Inferior parietal cortex (tissue), 1 donor: ENCODE measurements around the gene AKAP12.
"Not testable (repeated sequence)": the region's sequence is repeated elsewhere in the genome, so short reads cannot be mapped to it uniquely, and the experiment has no call there.

Source experiments
- DNase-seq: peaks from one replicate; pipeline ENCODE4 v3.0.0-alpha.2; 2016; ENCODE audit errors: extremely low spot score

Gene AKAP12

DNA sequence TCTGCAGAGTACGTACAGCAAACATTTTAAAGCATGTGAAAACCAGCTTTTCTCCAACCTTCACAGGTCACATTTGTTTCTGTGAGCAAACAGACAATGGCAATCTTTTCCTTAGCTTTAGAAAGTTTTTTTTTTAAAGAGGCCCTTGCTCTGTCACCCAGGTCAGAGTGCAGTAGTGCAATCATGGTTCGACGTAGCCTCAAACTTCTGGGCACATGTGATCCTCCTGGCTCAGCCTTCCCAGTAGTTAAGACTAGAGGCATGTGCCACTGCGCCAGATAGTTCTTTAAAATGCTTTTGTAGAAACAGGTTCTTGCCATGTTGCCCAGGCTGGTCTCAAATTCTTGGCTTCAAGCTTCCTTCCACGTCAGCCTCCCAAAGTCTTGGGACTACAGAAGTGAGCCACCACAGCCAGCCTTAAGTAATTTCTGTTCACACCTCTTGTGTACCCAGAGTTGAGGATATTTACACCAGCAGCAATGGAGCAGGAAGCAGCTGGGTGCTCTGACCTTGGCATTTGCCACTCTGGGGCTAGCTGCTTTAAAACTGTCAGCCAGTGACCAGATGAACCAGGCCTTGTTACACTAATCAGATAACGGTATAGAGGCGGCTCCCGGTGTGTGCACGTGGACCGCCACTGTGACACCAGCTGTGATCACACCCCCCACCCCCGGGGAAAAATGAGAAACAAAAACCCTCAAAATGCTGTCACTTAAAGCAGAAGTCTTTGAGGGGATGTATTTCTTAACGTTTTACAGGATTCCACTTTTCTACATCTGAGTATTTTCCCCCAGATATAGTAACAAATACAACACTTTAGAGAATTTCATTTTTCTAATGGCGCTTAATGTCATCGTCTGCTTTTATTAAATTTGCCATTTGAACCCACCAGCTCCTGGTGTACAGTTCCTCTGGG is 71.3 kb downstream of the AKAP12 start:
- no peak for DNase-seq

GRCh38 chr6:151313066-151313491 is 73.3 kb downstream of the AKAP12 start:
- DNase-seq, result no peak

GRCh38 chr6:151315661-151316060 is 75.9 kb downstream of the AKAP12 start:
- DNase-seq, result not testable (repeated sequence)

GRCh38 chr6:151317103-151317994 is 77.6 kb downstream of the AKAP12 start:
- DNase-seq, result no peak

- no peak for DNase-seq
Observed at GRCh38 chr6:151317995-151318365, 78.2 kb downstream of the AKAP12 start.

DNA sequence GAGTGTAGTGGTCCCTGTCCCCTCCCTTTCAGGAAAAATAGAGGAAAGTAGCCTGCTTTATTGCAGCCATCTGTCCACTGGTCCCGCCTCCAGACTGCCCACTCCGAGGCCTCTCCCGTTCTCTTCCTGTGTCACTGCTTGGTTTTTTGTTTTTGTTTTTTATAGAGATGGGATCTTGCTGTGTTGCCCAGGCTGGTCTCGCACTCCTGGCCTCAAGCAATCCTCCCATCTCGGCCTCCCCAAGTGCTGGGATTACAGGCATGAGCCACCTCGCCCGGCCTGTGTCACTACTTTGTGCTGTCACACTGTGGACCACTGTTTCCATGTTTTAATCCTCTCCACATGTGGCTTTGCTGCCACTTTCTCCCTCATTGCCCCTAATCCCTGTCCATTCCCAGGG is 80.4 kb downstream of the AKAP12 start:
- no peak for DNase-seq

DNA sequence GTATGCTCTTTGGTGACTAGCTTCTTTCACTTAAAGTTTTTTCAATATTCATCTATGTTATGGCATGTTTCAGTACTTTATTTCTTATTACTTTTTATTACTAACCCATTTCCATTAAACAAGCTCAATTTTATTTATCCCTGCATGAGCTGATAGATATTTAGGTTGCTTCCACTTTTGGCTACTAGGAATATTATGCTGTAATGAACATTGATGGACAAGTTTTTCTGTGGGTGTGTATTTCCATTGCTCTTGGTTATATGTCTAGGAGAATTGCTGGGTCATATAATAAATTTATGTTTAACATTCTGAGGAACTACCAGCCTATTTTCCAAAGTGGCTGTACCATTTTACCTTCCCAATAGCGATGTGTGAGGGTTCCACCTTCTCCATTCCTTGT is 81.7 kb downstream of the AKAP12 start:
- no peak for DNase-seq

GRCh38 chr6:151322570-151322969 is 82.8 kb downstream of the AKAP12 start:
- DNase-seq, result no peak

DNA sequence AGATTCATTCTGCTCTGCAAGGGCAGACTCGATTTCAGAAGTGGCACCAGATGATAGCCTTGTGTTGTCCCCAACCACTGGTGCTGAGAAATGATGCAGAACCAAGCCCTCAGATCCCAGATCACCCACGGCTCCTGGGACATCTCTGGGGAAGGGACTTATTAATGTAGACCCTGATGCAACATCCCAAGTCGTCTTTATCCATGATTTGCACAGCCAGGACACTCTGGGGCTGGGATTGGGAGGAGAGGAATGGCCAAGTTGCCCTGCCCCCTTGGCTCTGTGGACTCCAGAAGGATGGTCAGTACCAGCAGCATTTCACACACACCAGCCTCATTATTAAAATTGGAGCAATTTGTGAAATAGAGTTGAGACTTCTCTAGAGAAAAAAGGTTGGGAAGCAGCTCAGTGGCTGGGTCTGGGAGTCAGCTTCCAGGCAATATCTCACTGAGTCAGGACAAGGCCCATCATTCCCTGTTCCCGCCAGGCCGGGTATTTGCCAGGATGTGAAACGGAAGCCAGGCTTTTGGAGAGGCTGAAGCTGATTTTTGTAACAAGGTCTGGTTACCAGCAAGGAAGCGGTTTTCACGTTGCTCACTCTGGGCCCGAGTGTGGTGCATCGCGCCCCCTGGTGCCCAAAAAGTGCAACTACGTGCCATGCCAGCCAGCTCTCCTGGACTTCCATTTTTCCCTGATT is 84.2 kb downstream of the AKAP12 start:
- peak; percentile 86 for DNase-seq

GRCh38 chr6:151324488-151324825 is 84.7 kb downstream of the AKAP12 start:
- DNase-seq, result no peak

GRCh38 chr6:151325075-151326050 is 85.6 kb downstream of the AKAP12 start:
- DNase-seq, result no peak

- DNase-seq, result no peak
Observed at GRCh38 chr6:151326116-151326825, 86.5 kb downstream of the AKAP12 start.

- DNase-seq, result no peak
Observed at GRCh38 chr6:151327101-151327500, 87.3 kb downstream of the AKAP12 start.

- no peak for DNase-seq
Observed at GRCh38 chr6:151330130-151330696, 90.4 kb downstream of the AKAP12 start.

DNA sequence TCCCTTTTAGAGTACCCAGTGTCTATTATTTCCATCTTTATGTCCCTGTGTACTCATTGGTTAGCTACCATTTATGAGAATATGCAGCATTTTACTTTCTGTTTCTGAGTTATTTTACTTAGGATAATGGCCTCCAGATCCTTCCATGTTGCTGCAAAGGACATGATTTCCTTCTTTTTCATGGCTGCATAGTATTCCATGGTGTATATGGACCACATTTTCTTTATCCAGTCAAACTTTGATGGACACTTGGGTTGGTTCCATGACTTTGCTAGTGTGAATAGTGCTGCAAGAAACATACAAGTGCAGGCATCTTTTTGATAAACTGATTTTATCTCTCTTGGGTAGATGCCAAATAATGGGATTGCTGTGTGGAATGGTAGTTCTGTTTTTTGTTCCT is 96.2 kb downstream of the AKAP12 start:
- DNase-seq, result no peak

GRCh38 chr6:151338651-151339200 is 99.0 kb downstream of the AKAP12 start:
- DNase-seq, result no peak

DNA sequence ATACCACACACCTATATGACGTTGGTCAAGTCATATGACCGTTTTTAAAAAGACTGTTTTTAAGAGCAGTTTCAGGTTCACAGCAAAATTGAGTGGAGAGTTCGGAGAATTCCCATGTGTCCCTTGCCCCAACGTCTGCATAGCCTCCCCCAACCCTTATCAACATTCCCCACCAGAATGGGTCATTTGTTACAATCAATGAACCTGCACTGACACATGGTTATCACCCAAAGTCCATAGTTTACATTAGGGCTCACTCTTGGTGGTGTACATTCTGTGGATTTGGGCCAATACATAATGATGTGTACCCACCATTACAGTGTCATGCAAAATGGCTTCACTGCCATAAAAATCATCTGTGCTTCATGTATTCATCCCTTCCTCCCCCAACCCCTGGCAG is 99.6 kb downstream of the AKAP12 start:
- no peak for DNase-seq

DNA sequence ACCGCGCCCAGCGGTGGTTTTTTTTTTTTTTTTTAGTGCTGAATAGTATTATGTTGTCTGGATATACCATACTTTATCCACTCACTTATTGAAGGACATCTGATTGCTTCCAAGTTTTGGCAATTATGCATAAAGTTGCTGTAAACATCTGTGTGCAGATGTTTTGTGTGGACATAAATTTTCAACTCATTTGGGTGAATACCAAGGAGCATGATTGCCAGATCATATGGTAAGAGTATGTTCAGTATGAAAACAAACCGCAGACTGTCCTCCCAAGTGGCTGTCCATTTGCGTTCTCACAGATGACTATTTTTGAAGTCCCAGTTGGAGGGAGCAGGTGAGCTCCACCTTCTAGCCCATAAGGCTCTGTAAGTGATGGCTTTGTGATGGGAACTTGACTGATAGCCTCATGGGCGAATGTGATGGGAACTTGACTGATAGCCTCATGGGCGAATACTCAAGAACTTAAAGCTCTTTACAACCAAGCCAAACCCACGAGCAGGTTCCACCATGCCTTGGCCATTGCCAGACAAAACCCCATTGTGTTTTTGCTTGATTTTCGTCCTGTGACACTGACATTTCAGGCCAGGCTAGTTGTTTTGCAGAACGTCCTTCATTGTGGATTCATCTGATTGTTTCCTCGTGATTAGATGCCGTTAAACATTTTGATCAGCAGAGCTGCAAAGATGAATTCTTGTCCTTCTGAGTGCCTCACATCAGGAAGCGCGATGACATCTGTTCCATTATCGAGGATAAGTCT is 100.6 kb downstream of the AKAP12 start:
- no peak for DNase-seq
